Pons (tissue), 1 donor: ENCODE measurements around the gene CACNA1E.
A peak's percentile ranks its signal among the peaks of the same experiment; 100 is the strongest.

Source experiments
- DNase-seq: peaks from one replicate; pipeline ENCODE4 v3.0.0-alpha.2; 2016; ENCODE audit warnings: low spot score

The CACNA1E gene

DNA sequence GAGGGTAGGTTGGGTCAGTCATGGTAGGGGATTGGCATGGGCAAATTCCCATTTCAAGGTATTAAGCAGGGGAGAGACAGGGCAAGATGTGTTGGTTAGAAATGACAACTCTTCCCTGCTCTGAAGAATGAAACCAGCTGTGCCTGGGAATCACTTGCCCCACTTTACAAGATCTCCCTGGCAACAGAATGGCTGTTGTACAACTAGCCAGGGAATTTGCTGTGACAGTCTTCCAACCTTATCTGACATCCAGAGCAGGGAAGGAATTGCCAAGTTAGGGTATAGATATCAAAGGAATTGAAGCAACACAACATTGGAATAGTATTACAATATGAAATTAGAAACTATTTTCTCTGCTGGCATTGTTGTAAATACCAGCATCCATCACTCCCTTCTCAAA is 154.7 kb downstream of the CACNA1E start:
- no peak for DNase-seq

DNA sequence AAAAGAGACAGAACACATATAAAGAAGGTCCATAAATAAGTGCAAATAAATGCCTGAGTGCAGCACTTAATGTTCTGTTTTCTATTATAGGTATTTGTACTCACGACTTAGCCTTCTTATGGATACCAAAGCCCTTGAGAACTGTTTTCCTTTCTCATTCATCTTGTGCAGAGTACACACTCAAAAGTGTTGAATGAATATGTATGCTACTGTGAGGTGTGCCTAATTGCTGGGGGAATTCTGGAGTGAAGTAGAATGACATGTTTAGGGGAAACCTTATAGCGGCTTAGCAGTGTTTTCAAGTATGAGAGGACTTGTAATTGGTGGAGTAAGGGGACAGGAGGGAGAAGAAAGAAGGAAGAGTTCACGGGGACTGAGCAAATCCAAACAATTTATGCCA is 157.6 kb downstream of the CACNA1E start:
- no peak for DNase-seq

DNA sequence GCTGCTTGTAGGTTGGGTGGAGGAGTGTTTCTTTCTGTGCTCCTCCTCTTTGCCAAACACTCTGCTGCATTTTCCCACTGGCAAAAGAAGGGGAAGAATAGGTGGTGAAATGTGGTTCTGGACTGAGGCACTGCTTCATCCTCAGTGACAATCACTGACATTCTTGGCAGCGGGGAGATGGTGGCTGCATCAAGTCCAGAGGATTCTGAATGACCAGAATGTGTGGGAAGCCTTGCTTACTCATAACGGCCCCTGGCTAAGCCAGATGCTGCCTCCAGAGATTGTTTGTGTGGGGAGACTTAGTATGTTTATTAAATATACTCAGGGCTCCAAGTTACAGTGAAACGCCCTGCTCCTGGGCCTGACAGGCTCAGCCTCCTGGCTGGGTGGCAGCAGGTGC is 160.3 kb downstream of the CACNA1E start:
- no peak for DNase-seq

DNA sequence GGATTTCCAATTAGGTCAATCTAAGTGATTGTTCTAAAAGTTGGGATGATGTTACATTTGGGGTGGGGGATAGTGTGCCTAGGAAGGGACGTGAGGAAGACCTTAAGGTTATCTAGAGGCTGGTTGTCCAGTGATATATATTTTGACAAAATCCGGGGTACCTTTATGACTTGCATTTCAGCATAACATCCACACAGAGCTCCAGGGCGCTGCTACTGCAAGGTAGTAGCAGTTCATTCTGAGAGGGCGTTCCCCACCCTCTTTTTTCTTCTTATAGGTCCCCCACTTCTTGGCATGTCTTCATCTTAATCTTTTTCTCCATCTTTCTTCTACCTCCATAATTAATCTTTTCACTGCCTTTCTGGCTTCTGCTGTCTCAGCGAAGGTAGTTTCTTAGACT is 161.9 kb downstream of the CACNA1E start:
- DNase-seq: no peak

DNA sequence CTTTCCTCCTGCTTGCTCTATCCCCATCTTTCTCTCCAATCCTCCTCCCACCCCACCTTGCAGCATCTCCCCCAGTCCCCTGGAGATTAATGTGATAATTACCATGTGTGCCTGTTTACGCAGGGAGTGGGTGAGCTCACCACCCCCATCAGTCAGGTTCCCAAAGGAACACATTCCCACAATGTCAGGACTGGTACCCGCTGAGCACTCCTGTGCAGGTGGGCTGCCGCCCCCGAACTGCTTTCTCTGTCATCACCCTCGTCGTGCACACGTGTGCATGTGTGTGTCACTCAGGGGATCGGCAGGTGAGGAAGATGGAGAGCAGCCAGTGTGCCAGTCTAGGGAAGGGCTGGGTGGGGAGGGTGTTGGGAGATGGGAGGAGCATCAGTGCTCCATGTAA is 163.4 kb downstream of the CACNA1E start:
- DNase-seq: no peak

DNA sequence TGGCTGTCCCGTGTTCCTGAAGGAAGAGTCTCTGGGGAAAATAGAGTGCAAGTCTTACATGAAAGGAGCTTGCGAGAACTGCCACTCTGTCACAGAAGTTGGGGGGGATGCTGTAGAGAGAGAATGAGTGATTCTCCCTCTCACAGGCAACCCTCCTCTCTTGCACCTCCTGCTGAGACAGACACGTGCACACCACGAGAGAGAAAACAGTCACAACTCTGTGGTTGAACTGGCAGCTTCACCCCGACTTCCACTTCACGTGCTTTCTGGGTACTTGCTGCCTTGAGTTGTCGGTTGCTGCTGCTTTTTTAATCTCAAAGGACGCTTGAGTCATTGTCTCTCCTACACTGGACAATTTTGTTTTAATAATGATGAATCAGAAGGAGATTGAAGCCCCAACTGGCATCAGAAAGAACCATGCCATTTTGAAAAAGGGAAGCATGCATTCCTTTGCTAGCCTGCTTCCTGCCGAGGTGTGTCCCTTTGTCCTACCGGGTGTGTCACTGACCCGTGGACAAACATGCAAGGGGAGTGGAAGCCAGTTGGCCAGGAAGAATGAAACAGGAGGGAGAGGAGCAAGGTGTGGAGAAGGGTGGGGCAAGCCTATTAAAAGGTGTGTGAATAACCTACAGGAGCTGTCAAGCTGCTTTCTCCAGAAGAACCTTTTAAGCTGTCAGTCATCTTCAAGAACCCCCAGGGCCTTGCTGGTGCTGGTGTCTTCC is 164.2 kb downstream of the CACNA1E start:
- DNase-seq: no peak

DNA sequence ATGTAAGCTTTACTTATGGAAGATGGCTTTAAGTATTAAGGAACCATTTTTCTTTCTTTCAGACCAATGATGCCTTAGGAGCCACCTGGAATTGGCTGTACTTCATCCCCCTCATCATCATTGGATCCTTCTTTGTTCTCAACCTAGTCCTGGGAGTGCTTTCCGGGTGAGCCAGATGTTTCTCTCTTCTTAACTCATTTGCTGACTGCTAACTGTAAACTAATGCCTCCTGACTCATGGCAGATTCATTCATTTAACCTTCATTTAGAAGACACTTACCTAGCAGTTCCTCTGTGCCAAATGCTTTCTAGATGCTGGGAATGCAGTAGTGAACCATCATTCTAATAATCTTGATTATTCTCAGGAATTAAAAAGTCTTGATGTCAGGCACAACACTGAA is 168.0 kb downstream of the CACNA1E start:
- no peak for DNase-seq

DNA sequence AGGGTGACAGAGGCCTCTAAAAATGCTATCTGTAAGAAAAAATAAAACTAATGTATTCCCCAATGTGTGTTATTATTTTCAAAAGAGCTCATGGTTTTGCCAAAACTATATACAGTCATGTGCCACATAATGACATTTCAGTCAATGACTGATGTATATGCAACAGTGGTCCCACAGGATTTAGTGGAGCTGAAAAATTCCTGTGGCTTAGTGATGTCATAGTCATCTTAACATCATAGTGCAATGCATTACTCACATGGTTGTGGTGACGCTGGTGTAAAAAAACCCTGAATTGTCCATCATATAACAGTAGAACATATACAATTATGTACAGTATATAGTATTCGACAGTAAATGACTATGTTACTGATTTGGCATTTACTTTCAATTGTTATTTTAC is 172.4 kb downstream of the CACNA1E start:
- no peak for DNase-seq

DNA sequence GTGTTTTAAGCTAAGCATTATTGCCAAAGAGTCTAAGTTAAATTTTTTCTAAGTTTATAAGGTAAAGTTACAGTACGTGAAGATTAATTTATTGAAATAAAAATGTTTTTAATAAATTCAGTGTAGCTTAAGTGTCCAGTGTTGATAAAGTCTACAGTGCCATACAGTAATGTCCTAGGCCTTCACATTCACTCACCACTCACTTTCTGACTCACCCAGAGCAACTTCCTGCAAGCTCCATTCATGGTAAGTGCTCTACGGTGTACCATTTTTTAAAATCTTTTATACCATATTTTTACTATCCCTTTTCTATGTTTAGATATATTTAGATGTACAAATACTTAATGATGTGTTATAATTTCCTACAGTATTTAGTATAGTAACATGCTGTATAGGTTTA is 173.2 kb downstream of the CACNA1E start:
- DNase-seq: no peak

DNA sequence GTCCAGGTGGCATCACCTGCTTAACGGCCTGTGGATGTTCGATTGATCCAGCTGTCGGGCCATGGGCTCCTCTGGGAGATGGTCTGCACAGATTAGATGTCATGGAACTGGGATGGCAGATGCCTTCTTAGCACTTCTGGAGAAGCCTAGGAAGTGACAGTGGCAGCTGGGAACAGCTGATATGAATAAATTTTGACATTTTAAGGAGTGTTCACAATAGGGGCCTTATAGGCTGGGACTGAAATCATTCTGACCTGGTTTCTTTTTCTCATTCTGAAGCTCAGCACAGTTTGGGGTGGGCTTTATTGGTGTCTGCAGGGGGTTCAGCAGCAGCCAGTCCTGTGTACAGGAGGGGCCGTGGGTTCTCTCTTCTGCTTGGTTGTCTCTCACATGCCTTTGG is 175.3 kb downstream of the CACNA1E start:
- DNase-seq: no peak

DNA sequence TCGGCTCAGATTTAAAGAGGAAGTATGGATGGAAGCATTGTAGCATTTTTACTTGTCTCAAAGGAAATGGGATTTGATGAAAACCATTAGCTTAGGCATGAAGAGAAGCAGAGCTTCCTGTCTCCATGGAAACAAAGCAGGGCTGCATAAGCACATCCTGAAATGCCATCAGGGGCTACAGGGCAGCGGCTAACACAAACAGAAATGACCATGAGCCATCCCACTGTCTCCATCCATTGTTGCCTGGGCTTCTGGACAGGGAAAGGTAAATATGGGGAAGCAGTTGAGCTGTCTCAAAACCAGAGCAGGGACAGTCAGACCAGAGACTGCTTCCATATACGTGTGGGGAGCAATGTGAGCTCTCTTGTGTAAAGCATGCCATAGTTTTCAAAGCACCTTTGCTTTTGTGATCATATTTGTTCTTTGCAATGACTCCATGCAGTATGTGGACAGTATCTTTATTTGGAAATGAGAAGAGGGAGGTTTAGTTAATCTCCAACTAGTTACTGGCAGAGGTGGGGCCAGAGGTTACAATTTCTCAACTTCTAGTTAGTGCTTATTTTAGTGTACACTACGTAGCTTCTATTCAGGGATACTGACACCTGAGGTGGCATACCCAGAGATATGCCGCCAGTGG is 176.1 kb downstream of the CACNA1E start:
- DNase-seq: no peak

DNA sequence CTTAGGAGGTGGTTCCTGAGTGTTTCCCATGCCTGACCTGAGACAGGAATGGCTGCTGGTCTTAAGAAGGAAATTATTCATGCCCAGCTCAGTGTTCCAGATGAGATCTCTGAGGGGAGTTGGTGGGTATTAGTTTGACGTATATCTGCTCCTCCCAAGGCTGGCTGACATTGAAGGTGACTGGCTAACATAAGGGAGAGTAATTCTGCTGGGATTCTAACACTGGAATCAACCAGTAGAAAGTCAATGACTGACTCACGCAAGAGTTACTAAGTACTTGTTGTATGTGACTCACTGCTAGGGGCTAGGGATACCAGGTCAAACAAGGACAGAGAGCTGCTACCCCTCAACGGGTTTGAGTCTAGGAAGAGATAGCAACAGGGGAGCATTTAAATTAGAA is 177.3 kb downstream of the CACNA1E start:
- DNase-seq: no peak

DNA sequence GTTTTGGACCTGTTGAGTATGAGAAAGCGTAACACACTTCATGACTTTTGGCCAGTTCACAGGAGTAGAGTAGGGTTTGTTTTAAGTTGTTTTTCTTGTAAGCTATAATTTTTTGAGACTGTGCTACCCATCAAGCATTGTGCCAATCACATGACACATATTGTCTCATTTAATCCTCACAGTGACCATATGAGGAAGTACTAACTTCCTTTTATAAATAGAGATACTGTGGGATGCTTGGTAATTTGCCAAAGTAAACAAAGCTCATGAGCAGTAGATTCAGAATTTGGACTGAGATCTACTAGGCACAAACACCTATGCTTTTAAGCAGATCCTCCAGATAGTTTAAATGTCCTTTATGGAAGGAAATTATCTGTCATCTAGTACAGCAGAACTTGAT is 178.3 kb downstream of the CACNA1E start:
- DNase-seq: no peak

DNA sequence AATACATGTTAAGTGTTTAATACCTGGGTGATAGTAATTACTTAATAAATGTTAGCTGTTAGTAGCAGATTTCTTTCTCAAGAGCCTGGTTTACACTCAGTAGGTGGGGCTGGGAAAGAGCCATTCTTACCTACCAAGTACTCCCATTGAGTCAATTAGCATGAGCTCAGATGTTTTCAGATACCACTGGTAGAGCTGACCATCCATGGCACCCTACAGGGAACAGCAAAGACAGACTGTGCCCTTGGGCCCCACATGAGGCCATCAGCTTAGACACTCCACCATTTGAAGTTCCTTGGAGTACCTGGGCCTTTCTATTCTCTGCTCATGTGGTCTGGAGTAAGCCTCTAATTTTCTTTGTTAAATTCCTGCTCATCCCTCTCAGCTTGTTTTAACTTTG is 179.3 kb downstream of the CACNA1E start:
- DNase-seq: no peak

DNA sequence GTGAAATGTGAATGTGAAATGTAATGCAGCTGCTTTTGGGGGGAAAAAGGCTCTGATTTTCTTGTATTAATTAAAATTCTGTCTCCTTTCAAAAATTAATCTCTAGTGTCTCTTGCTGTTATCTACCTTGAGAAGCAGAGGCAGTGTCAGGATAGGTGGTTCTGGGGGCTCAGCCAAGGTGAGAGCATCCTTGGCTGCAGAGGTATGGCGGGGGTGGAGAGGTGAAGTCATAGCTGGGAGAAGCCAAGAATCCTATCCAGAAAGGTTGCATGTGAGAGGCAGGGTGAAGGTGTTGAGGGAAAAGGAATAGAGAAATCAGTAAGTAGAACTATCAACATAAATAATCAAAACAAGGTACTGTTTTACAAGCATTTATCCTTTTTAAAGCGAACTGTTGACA is 181.2 kb downstream of the CACNA1E start:
- DNase-seq: no peak

DNA sequence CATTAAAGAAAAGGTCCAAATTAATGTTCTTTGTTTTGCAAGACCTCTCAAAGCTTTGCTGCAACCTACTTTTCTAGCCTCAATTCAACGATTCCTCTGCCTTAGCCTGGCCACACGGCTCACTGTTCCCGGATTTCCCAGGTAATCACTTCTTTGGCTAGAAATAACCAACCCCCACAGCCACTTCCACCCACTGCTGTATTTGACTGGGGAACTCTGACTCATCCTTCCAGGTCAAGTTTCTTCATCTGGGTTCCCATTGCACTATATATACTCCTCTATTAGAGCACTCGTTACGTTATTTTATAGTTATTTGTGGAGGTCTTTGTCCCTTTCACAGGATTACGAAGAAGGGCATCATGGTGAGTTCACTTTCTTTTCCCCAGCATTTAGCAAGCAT is 185.9 kb downstream of the CACNA1E start:
- no peak for DNase-seq

DNA sequence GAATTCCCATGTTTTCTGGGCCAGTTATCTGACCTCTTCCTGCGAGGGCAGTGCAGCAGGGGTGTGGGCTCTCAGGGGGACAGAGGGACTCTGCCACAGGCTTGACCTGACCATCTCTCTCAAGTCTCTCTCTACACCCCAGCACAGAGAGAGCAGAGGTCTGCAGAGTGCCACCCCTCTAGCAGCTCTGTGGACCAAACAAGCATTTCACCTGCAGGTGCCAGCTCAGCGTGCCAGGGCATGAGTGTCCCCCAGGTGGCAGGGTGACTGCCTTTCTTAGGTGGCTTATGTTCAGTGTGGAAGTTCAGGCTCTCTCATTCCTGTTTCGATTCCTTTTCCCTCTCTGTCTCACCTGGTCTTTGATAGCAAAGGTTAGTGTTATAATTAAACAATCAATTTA is 191.3 kb downstream of the CACNA1E start:
- no peak for DNase-seq

DNA sequence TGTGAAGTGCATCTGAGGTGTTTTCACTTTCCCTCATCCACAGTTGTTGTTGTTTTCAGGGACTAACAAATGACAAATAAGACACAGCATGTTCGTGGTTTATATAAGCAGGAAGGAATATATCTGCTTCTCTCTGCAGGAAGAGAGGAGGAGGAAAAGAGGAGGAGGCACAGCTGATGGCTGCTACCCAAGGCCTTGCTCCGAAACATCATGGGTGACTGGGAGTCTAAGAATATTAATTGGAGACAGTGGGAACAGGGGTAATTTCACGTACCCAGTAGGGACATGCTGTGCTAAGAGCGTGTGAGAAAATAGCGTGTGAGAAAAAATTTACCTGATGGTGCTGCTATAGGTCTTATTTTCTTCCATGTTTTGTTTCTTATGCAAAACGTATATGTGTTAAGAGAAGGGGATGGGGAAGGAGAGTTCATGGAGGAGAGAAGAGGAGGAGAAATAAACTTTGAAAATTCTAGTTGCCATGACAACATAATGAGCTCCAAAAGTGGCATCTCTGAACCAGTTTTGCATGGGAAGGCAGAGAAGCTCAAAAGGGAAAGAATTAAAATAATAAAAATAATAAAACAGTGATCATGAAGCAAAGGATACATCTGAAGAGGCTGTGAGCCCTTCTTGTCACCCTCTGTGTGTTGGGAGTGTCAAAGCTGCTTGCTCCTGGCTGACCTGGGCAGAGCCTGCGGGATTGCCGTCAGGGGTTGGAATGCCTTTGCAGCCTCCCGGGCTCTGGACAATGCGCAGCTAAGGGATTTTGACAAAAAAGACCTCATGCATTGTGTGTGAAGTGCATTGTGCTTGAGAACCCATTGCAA is 192.0 kb downstream of the CACNA1E start:
- DNase-seq: no peak

DNA sequence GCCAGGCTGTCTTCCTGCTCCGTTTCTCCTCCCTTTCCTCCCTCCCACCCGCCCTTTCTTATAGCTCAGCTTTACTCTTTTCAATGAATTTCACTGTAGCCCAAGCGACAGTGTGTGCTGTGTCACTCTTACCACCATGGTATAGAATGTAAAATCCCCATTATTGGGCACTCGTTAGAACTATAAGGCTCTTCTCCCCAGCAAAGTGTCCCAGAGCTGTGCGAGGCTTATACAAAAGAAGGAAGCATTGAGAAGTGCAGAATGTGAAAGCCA is 192.5 kb downstream of the CACNA1E start:
- no peak for DNase-seq

DNA sequence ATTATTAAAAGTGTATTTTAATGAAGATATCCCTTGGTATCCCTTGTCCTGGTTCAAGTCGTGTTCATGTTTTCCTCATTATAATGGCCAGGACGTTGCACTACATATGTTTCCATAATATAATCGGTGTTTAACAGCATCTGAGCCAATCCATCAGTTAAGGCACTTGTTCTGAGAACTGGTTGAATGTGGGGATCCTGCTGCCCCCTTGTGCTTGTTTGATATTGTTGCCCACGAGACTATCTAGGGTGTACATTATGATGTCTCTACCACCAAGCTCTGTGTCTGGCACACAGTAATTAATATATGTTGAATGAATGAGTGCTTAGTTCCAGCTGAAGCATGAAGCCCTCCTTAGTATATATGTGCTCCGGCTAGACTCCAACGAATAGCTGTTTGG is 193.0 kb downstream of the CACNA1E start:
- DNase-seq: peak; percentile 61

DNA sequence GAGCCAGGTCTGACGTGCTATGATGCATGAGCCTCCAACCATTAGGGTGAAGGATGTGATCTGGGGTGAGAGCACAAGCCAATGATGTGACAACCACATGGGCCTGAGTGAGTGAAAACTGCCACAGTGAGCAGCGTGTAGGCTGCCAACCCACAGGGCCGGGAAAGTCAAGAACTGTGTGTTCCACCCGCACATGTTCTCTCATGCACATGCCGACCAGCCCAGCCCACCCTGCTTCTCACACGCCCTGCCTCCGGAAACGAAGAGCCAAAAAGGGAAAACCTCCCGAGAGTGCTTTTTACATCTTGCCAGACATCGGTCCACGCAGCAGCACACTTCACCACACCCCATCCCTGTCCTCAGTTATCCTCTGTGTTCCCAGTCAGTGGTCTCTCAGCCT is 197.0 kb downstream of the CACNA1E start:
- no peak for DNase-seq

DNA sequence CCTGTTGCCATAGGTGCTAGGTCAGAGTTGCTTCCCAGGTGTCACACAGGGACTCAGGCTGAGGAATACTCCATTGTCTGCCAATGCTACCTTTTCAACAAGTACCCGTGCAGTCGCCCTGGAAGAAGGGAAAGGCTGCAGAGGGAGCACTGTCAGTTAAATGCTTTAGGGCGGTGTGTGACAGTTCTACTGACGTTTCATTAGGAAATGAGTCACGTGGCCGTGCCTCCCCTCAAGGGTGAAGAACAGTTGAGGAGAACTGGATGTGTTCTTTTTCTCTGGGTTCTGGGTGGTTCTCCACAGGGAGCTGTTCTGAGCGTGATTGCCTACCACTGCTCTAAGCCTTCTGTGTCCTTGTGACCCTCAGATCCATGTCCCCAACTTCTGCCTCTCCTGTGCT is 197.6 kb downstream of the CACNA1E start:
- DNase-seq: no peak

DNA sequence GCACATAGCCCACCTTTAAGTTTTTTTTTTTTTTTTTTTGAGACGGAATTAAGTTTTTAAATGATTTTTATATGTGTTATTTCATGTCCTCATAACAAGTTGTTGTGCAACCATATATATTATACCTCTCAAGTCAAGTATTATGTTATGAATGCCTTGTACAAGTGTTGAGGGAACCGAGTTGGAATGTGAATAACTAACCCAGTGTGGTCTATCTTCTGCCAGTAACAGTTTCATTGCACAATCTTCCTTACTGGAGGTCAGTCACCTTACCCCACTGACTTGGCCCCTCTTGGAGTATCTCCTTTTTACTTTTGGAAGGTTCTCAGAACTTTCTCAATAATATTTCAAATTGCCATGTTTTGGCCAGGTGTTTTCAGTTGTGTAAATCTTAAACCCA is 201.9 kb downstream of the CACNA1E start:
- no peak for DNase-seq

DNA sequence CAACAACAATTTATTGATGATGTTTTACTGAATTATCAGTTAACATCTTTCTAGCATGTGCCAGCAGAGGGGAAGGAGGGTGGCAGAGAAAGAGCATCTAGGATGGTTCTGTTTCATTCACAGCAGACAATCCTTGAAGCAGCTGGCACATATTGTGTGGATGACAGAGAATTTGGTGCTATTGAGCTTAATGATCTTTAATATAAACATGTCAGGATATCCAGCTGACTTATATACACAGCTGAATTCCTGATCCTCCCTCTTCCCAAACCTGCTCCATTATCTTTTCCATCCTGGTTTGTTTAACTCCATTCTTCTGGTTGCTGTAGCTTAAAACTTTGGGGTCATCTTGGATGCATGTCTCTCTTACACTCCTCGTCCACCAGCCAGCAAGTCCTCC is 218.6 kb downstream of the CACNA1E start:
- no peak for DNase-seq
